SK-N-SH treated with all-trans-retinoic acid at 6 μM for 48 hours (cell line): ENCODE results near the gene RSAD2.

Experiments
- ATAC-seq: fragments of 200-7000 bp; cut with Tn5 transposase; 3 replicates; pipeline ENCODE4 v1.9.1; 2020; ENCODE audit warnings: mild to moderate bottlenecking, moderate library complexity
- ARNTL ChIP-seq: fragments of 450-650 bp; formaldehyde crosslinking; IDR thresholded peaks from 2 replicates; pipeline ENCODE4 v1.5.0; 2020; ENCODE audit warnings: low read depth, mild to moderate bottlenecking, moderate library complexity, borderline replicate concordance
- BACH2 ChIP-seq: fragments of 250-450 bp; sonication (Bioruptor Pico); IDR thresholded peaks from 2 replicates; pipeline ENCODE4 v1.9.0; 2021; ENCODE audit warnings: mild to moderate bottlenecking, borderline replicate concordance
- CSDC2 ChIP-seq: fragments of 250-450 bp; sonication (Bioruptor Pico); IDR thresholded peaks from 2 replicates; pipeline ENCODE4 v1.5.0; 2020; ENCODE audit warnings: mild to moderate bottlenecking, moderate library complexity
- ESRRG ChIP-seq: fragments of 250-450 bp; sonication (Bioruptor Pico); IDR thresholded peaks from 2 replicates; pipeline ENCODE4 v1.6.1; 2021; ENCODE audit warnings: mild to moderate bottlenecking
- GLIS3 ChIP-seq: fragments of 250-450 bp; sonication (Bioruptor Pico); IDR thresholded peaks from 2 replicates; pipeline ENCODE4 v1.5.0; 2020; ENCODE audit warnings: mild to moderate bottlenecking, moderate library complexity
- ISL1 ChIP-seq: fragments of 250-450 bp; sonication (Bioruptor Pico); IDR thresholded peaks from 2 replicates; pipeline ENCODE4 v2.1.2; 2022; ENCODE audit warnings: mild to moderate bottlenecking, moderate library complexity
- OSR1 ChIP-seq: fragments of 250-450 bp; sonication (Bioruptor Pico); IDR thresholded peaks from 2 replicates; pipeline ENCODE4 v1.8.0; 2022; ENCODE audit warnings: moderate library complexity, mild to moderate bottlenecking, inconsistent platforms
- PATZ1 ChIP-seq: fragments of 250-450 bp; sonication (Bioruptor Pico); IDR thresholded peaks from 2 replicates; pipeline ENCODE4 v1.8.0; 2020; ENCODE audit warnings: mild to moderate bottlenecking, moderate library complexity, borderline replicate concordance
- POU6F1 ChIP-seq: fragments of 250-450 bp; sonication (Bioruptor Pico); IDR thresholded peaks from 2 replicates; pipeline ENCODE4 v1.8.0; 2021; ENCODE audit warnings: low read depth, mild to moderate bottlenecking, moderate library complexity, borderline replicate concordance
- PPARA ChIP-seq: fragments of 250-450 bp; sonication (Bioruptor Pico); IDR thresholded peaks from 2 replicates; pipeline ENCODE4 v1.5.0; 2020; ENCODE audit warnings: mild to moderate bottlenecking, borderline replicate concordance
- RARB ChIP-seq: fragments of 250-450 bp; sonication (Bioruptor Pico); IDR thresholded peaks from 2 replicates; pipeline ENCODE4 v1.8.0; 2021; ENCODE audit warnings: mild to moderate bottlenecking, moderate library complexity
- SNAI2 ChIP-seq: fragments of 250-450 bp; sonication (Bioruptor Pico); IDR thresholded peaks from 2 replicates; pipeline ENCODE4 v1.5.0; 2020; ENCODE audit warnings: mild to moderate bottlenecking, moderate library complexity
- TOX ChIP-seq: fragments of 250-450 bp; sonication (Bioruptor Pico); IDR thresholded peaks from 2 replicates; pipeline ENCODE4 v1.8.0; 2021; ENCODE audit warnings: mild to moderate bottlenecking, moderate library complexity, borderline replicate concordance
- TSHZ2 ChIP-seq: fragments of 250-450 bp; sonication (Bioruptor Pico); IDR thresholded peaks from 2 replicates; pipeline ENCODE4 v1.5.0; 2020; ENCODE audit warnings: mild to moderate bottlenecking, moderate library complexity
- ZC3H10 ChIP-seq: fragments of 250-450 bp; sonication (Bioruptor Pico); IDR thresholded peaks from 2 replicates; pipeline ENCODE4 v1.5.1; 2021; ENCODE audit warnings: mild to moderate bottlenecking, moderate library complexity
- ZFP3 ChIP-seq: fragments of 250-450 bp; sonication (Bioruptor Pico); IDR thresholded peaks from 2 replicates; pipeline ENCODE4 v1.5.0; 2020; ENCODE audit warnings: mild to moderate bottlenecking, moderate library complexity
- ZFP30 ChIP-seq: fragments of 450-650 bp; formaldehyde crosslinking; IDR thresholded peaks from 2 replicates; pipeline ENCODE4 v1.5.0; 2022; ENCODE audit warnings: mild to moderate bottlenecking, moderate library complexity
- ZNF565 ChIP-seq: fragments of 450-650 bp; formaldehyde crosslinking; conservative IDR thresholded peaks from 2 replicates; pipeline ENCODE4 v1.5.0; 2020; ENCODE audit warnings: low read depth, mild to moderate bottlenecking, moderate library complexity
- ZNF70 ChIP-seq: fragments of 450-650 bp; formaldehyde crosslinking; IDR thresholded peaks from 2 replicates; pipeline ENCODE4 v1.5.0; 2020; ENCODE audit warnings: mild to moderate bottlenecking, moderate library complexity
- ZNF8 ChIP-seq: fragments of 450-650 bp; formaldehyde crosslinking; IDR thresholded peaks from 2 replicates; pipeline ENCODE4 v1.5.0; 2020; ENCODE audit warnings: mild to moderate bottlenecking, moderate library complexity
- TF ChIP-seq, protein P1 (sequence below): fragments of 250-450 bp; sonication (Bioruptor Pico); IDR thresholded peaks from 2 replicates; pipeline ENCODE4 v1.5.1; 2021; ENCODE audit warnings: mild to moderate bottlenecking, moderate library complexity
- TF ChIP-seq, protein P2 (sequence below): fragments of 250-450 bp; sonication (Bioruptor Pico); IDR thresholded peaks from 2 replicates; pipeline ENCODE4 v1.5.1; 2020; ENCODE audit warnings: low read depth, mild to moderate bottlenecking, moderate library complexity

Gene RSAD2

DNA sequence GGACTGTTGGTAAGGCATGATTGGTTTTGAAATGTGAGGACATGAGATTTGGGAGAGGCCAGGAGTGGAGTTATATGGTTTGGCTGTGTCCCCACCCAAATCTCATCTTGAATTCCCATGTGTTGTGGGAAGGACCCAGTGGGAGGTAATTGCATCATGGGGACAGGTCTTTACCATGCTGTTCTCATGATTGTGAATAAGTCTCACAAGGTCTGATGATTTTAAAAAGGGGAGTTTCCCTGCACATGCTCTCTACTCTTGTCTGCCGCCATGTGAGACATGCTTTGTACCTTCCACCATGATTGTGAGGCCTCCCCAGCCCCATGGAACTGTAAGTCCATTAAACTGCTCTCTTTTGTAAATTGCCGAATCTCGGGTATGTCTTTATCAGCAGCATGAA lies 17.3 kb upstream of the RSAD2 start:
- ATAC-seq, result no peak
- no peak for TF ChIP-seq PATZ1 (CRISPR knock-in tag)
- TF ChIP-seq ZNF70, result no peak
- no peak for TF ChIP-seq ARNTL
- TF ChIP-seq CSDC2 (CRISPR knock-in tag), result no peak

- no peak for ATAC-seq
- TF ChIP-seq ZFP30 (CRISPR knock-in tag) (no peak), PPARA (no peak), SNAI2 (no peak), GLIS3 (CRISPR knock-in tag) (no peak), CSDC2 (CRISPR knock-in tag) (no peak), ESRRG (no peak), ARNTL (no peak), ZC3H10 (no peak), POU6F1 (CRISPR knock-in tag) (no peak), RARB (no peak), PATZ1 (CRISPR knock-in tag) (no peak), TOX (CRISPR knock-in tag) (no peak), TSHZ2 (no peak)
- TF ChIP-seq, protein P1, sequence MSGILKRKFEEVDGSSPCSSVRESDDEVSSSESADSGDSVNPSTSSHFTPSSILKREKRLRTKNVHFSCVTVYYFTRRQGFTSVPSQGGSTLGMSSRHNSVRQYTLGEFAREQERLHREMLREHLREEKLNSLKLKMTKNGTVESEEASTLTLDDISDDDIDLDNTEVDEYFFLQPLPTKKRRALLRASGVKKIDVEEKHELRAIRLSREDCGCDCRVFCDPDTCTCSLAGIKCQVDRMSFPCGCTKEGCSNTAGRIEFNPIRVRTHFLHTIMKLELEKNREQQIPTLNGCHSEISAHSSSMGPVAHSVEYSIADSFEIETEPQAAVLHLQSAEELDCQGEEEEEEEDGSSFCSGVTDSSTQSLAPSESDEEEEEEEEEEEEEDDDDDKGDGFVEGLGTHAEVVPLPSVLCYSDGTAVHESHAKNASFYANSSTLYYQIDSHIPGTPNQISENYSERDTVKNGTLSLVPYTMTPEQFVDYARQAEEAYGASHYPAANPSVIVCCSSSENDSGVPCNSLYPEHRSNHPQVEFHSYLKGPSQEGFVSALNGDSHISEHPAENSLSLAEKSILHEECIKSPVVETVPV (CRISPR knock-in tag), result no peak
- TF ChIP-seq, protein P2, sequence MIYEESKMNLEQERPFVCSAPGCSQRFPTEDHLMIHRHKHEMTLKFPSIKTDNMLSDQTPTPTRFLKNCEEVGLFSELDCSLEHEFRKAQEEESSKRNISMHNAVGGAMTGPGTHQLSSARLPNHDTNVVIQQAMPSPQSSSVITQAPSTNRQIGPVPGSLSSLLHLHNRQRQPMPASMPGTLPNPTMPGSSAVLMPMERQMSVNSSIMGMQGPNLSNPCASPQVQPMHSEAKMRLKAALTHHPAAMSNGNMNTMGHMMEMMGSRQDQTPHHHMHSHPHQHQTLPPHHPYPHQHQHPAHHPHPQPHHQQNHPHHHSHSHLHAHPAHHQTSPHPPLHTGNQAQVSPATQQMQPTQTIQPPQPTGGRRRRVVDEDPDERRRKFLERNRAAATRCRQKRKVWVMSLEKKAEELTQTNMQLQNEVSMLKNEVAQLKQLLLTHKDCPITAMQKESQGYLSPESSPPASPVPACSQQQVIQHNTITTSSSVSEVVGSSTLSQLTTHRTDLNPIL (CRISPR knock-in tag), result no peak
Measured at GRCh38 chr2:6863792-6864191, 13.8 kb upstream of the RSAD2 start.

DNA sequence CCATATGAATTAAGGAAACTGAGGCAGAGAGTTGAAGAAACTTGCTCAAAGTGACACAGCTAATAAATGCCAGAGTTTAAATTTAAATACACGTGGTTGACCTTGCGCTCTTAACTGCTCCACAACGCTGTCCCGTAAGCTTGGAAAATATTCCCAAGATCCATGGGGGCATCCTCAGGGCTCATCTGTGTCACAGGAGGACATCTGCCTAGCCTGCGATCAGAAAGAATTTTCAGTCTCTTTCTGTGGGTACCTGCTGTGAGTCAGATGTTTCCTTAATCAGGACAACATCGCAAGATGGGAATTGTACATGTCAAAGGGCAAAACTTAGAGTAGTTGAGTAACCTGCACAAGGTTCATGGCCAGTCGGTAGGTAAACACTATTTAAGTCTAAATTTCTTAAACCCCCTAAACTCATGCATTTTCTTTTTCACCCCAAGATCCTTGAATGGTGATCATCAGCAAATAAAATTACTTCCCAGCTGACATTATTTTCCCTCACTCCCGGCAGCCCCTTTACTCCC lies 13.3 kb upstream of the RSAD2 start:
- no peak for TF ChIP-seq ZNF565 (CRISPR knock-in tag)
- no peak for TF ChIP-seq ESRRG
- TF ChIP-seq GLIS3 (CRISPR knock-in tag), result no peak
- TF ChIP-seq, protein P1 (CRISPR knock-in tag), result no peak
- no peak for TF ChIP-seq ZFP30 (CRISPR knock-in tag)
- TF ChIP-seq OSR1 (CRISPR knock-in tag), result no peak
- no peak for TF ChIP-seq ZFP3
- no peak for TF ChIP-seq BACH2
- TF ChIP-seq ISL1, result no peak
- no peak for TF ChIP-seq ZNF8 (CRISPR knock-in tag)
- TF ChIP-seq PPARA, result no peak
- no peak for TF ChIP-seq ZNF70
- no peak for TF ChIP-seq ZC3H10
- ATAC-seq, result no peak
